Vagina (tissue), 2 donors: ENCODE results near the gene MYCN. TPM values are rescaled to one million over a fixed set of nuclear protein-coding genes. Genes with fewer than 3 reads are reported as not detected.

Experiments used
- DNase-seq, 2 donors: peaks; one replicate each; pipeline ENCODE4 v3.0.0-alpha.2; 2017; ENCODE audit errors: extremely low spot score in 2 of 2
- H3K27ac ChIP-seq: fragments of 200-600 bp; sonication (generic); one replicate; pipeline ENCODE4 v1.5.1; 2019
- H3K27me3 ChIP-seq: fragments of 200-600 bp; sonication (generic); one replicate; pipeline ENCODE4 v1.5.1; 2019
- H3K36me3 ChIP-seq, 2 donors: fragments of 200-600 bp; sonication (generic); one replicate each; pipeline ENCODE4 v1.5.1; 2017 to 2019
- H3K4me1 ChIP-seq: fragments of 200-600 bp; sonication (generic); one replicate; pipeline ENCODE4 v1.5.1; 2019
- H3K4me3 ChIP-seq, 2 donors: fragments of 200-600 bp; sonication (generic); 1 replicate in 1 of 2; 2 replicates in 1 of 2; pipeline ENCODE4 v1.5.1; 2016 to 2019
- H3K9me3 ChIP-seq: fragments of 200-600 bp; sonication (generic); one replicate; pipeline ENCODE4 v1.5.1; 2019
- CTCF ChIP-seq, 3 experiments: fragments of 450-650 bp in 2 of 3; fragments of 200-600 bp in 1 of 3; sonication (generic) in 1 of 3; IDR thresholded peaks; one replicate each; pipeline ENCODE4 v1.5.1; 2017 to 2019; ENCODE audit warnings: antibody characterized with exemption in 3 of 3, mild to moderate bottlenecking in 2 of 3, moderate library complexity in 2 of 3
- POLR2A ChIP-seq, 2 donors: fragments of 450-650 bp; IDR thresholded peaks; one replicate each; pipeline ENCODE4 v1.6.1; 2017; ENCODE audit warnings: antibody characterized with exemption in 2 of 2, mild to moderate bottlenecking in 2 of 2, moderate library complexity in 2 of 2
- POLR2AphosphoS5 ChIP-seq, 2 donors: sonication (generic); formaldehyde crosslinking; IDR thresholded peaks; one replicate each; pipeline ENCODE4 v1.9.0; 2017; ENCODE audit warnings: antibody characterized with exemption in 2 of 2, mild to moderate bottlenecking in 2 of 2, low read depth in 1 of 2; ENCODE audit not compliant: insufficient read depth in 1 of 2
- intact Hi-C: fragments of 100-400 bp; cut with DNase I; formaldehyde crosslinking; loops from one replicate; pipeline ENCODE4 v1.15.1; 2023
- total RNA-seq: library from RNA; depleted of rRNA; stranded (reverse); fragments of >200 nt; gene quantifications from one replicate; pipeline ENCODE4 v1.2.3, GENCODE V29; 2016

The MYCN gene
- total RNA-seq, 1 donor from 2014 or later = 2.0 TPM

DNA sequence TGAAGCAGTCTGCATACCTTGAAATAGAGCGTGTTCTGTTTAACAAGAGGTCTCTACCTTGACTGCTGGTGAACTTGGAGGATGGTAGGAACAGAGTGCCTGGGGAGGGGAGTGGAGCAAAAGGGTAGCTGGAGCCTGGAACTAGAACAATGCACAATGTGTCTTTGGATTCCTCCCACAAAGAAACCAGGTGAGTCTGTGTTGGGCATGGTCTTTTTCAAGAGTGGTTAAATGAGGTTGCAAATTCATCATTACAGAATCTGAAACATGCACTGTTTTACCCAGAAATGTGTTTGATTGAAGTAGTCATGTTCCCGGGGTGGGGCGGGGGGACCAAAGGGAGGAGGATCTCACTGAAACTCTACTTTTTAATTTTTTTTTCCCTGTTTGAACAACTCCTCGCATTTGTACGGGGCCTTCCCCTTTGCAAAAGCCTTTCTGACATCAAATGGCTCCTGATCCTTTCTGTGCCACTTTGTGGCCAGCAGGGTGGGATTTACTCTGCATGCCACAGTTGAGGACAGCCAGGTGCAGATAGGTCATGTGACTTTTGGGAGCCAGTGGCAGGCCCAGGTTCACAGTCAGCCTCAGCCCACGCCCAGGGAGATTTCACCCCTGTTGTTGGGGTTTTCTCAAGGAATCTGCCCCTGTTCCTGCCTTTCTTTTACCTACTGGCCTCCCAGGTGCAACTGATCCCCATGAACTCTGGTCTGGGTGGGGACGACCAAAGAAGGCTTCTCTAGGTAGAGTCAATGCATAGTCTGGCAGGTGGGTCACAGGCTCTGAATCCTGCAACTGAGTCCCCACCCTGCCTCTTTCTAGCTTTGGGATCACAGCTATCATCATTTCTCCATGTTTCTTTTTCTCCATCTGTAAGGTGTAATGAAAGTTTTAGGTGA lies 28.2 kb downstream of the MYCN start:
- H3K36me3 ChIP-seq = no peaks in the 10 kb centered on the region
- H3K27me3 ChIP-seq = no peaks in the 10 kb centered on the region
- DNase-seq = no peak
- TF ChIP-seq POLR2A (IDR thresholded peaks at IDR 0.05) = no peak
- TF ChIP-seq CTCF (IDR thresholded peaks at IDR 0.05) = no peak
- no peak for TF ChIP-seq POLR2AphosphoS5 (IDR thresholded peaks at IDR 0.05; ENCODE audit: insufficient read depth in 1 of 2, low read depth in 1 of 2)
- no peak overlapping the region for H3K27ac ChIP-seq
- H3K4me1 ChIP-seq = no peaks in the 10 kb centered on the region
- intact Hi-C loops = no loop called here
- H3K4me3 ChIP-seq = no peak overlapping the region
- H3K9me3 ChIP-seq = no peaks in the 10 kb centered on the region

- DNase-seq = no peak
- Histone ChIP-seq H3K4me1 (no peaks in the 10 kb centered on the region), H3K27me3 (no peaks in the 10 kb centered on the region), H3K9me3 (no peaks in the 10 kb centered on the region), H3K4me3 (no peak overlapping the region), H3K36me3 (no peaks in the 10 kb centered on the region), H3K27ac (no peak overlapping the region)
- intact Hi-C loops = no loop called here
- no peak for TF ChIP-seq POLR2A (IDR thresholded peaks at IDR 0.05)
- TF ChIP-seq CTCF (IDR thresholded peaks at IDR 0.05) = no peak
- no peak for TF ChIP-seq POLR2AphosphoS5 (IDR thresholded peaks at IDR 0.05; ENCODE audit: insufficient read depth in 1 of 2, low read depth in 1 of 2)
Observed at GRCh38 chr2:15969214-15969613, 28.9 kb downstream of the MYCN start.

DNA sequence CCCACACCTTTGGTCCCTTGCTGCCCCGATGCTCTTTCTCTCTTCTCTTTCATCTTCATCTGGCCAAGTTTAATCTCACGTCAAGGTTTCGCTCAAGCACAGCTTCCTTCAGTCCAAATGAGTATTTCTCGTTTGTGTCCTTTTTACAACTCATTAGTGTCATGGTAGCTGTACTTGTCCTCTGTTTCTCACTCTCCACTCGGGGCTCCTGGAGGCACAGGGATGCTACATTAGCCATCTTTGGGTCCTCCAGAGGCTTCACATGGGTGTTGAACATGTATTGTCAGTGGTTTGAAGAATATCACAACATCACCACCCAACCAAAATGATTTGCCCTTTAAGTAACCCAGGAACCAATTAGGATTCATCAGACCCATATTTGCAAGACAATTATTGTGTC lies 30.4 kb downstream of the MYCN start:
- Histone ChIP-seq H3K4me1 (no peaks in the 10 kb centered on the region), H3K36me3 (no peaks in the 10 kb centered on the region), H3K9me3 (no peaks in the 10 kb centered on the region), H3K27ac (no peak overlapping the region), H3K27me3 (no peaks in the 10 kb centered on the region), H3K4me3 (no peak overlapping the region)
- DNase-seq = no peak
- intact Hi-C loops = no loop called here
- TF ChIP-seq POLR2AphosphoS5 (IDR thresholded peaks at IDR 0.05; ENCODE audit: insufficient read depth in 1 of 2, low read depth in 1 of 2) (no peak), CTCF (IDR thresholded peaks at IDR 0.05) (no peak), POLR2A (IDR thresholded peaks at IDR 0.05) (no peak)

- no peaks in the 10 kb centered on the region for H3K9me3 ChIP-seq
- H3K27ac ChIP-seq = no peak overlapping the region
- intact Hi-C loops = no loop called here
- H3K36me3 ChIP-seq = no peaks in the 10 kb centered on the region
- H3K4me1 ChIP-seq = no peaks in the 10 kb centered on the region
- DNase-seq = no peak
- TF ChIP-seq CTCF (IDR thresholded peaks at IDR 0.05) (no peak), POLR2A (IDR thresholded peaks at IDR 0.05) (no peak), POLR2AphosphoS5 (IDR thresholded peaks at IDR 0.05; ENCODE audit: insufficient read depth in 1 of 2, low read depth in 1 of 2) (no peak)
- no peak overlapping the region for H3K4me3 ChIP-seq
- no peaks in the 10 kb centered on the region for H3K27me3 ChIP-seq
Observed at GRCh38 chr2:15971351-15971750, 31.0 kb downstream of the MYCN start.

DNA sequence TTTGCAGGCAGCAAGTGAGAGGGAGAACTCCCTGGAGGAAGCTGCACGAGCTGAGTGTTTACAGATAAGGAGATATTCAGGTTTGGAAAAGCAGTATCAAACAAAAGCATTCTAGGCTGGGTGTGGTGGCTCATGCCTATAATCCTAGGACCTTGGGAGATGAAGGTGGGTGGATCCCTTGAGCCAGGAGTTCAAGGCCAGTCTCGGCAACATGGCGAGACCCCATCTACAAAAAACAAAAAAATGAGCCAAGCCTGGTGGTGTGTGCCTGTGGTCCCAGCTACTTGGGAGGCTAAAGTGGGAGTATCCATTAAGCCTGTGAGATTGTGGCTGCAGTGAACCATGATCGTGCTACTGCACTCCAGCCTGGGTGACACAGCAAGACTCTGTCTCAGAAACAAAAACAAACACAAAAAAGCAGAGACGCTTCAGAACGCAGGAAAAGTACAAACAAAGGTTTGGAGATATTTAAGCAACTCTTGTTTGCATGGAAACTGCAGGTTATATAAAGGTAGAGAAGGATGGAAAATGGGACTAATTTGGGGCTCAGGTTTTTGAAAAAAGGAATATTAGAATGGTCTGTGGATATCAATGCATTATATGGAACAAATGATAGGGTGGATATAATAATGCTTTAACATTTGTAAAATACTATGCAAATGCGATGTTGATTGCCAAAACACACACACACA lies 31.6 kb downstream of the MYCN start:
- no peak for DNase-seq
- Histone ChIP-seq H3K4me1 (no peaks in the 10 kb centered on the region), H3K9me3 (no peaks in the 10 kb centered on the region), H3K36me3 (no peaks in the 10 kb centered on the region), H3K27me3 (no peaks in the 10 kb centered on the region), H3K4me3 (no peak overlapping the region), H3K27ac (no peak overlapping the region)
- intact Hi-C loops = no loop called here
- TF ChIP-seq POLR2A (IDR thresholded peaks at IDR 0.05) (no peak), CTCF (IDR thresholded peaks at IDR 0.05) (no peak), POLR2AphosphoS5 (IDR thresholded peaks at IDR 0.05; ENCODE audit: insufficient read depth in 1 of 2, low read depth in 1 of 2) (no peak)
